ENCODE measurements around the gene ANXA2.
A peak's percentile ranks its signal among the peaks of the same experiment; 100 is the strongest.
"Not testable (repeated sequence)": the region's sequence is repeated elsewhere in the genome, so short reads cannot be mapped to it uniquely, and the experiment has no call there.

The ANXA2 gene

DNA sequence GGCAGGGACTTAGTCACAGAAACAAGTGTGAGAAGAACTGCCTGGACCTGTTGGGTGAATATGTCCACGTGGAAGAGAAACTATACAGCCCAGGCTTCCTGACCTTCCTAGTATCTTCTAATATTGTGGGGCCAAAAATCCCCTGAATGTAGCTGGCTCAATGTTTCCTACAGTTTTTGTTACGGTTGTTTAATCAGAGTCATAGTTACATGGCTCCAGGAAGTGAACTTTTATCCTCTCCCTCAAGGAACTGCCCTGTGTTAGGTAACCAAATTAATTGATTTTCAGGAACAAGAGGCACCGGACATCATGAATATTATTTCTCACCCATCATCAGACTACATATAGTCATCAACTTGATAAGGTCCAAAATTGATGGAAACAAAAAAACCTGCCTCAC, 59.0 kb downstream of the ANXA2 start:
- DNase-seq = no peak

DNA sequence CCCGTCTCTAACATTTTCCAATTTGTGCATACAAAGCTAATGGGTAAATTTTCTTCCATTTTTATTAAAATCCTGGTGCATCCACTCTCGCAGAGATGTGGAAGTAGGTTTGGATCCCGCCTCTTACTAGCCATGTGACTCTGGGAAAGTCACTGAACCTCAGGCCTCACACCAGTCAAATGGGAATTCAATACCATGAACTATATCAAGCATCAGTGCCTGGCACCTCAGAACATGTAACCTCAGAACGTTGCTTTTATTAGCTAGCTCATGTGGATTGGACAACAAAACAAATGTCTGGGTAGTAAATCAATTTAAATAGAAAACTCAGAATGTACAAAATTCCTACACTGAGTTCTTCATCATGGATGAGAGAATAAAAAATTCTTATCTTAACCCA, 60.7 kb downstream of the ANXA2 start:
- no peak for DNase-seq

DNA sequence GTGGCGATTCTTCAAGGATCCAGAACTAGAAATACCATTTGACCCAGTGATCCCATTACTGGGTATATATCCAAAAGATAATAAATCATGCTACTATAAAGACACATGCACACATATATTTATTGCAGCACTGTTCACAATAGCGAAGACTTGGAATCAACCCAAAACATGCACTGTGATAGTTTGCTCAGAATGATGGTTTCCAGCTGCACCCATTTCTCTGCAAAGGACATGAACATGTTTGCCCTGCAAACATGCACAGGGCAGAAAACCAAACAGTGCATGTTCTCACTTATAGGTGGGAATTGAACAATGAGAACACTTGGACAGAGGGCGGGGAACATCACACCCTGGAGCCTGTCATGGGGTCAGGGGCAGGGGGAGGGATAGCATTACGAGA, 62.5 kb downstream of the ANXA2 start:
- not testable (repeated sequence) for DNase-seq

DNA sequence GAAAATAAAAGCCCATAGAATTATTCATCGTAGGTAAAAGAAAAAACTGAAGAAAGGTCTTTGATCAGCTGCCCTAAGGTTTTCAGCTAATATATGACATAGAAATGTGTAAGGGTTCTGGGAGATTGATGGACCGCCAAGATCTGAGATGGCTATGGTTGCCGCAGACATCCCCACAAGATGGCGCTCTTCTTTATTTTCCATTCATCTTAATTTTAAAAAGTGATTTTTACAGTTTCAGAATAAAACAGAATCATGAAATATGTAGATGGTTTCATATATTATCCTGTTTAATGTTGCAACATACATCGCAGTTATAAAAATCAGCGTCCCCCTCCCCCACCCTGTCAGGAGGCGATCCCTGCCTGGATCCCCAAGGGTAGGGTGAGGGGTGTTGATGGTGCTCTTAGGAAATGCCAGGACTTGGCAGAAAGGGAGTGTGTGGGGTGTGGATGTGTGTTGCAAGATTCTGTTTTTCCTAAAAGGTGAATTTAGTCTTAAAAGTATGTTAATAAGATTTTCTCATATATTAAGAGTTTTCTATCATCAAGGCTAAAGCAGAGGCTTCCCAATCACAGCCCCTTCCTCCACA, 68.8 kb downstream of the ANXA2 start:
- no peak for DNase-seq

DNA sequence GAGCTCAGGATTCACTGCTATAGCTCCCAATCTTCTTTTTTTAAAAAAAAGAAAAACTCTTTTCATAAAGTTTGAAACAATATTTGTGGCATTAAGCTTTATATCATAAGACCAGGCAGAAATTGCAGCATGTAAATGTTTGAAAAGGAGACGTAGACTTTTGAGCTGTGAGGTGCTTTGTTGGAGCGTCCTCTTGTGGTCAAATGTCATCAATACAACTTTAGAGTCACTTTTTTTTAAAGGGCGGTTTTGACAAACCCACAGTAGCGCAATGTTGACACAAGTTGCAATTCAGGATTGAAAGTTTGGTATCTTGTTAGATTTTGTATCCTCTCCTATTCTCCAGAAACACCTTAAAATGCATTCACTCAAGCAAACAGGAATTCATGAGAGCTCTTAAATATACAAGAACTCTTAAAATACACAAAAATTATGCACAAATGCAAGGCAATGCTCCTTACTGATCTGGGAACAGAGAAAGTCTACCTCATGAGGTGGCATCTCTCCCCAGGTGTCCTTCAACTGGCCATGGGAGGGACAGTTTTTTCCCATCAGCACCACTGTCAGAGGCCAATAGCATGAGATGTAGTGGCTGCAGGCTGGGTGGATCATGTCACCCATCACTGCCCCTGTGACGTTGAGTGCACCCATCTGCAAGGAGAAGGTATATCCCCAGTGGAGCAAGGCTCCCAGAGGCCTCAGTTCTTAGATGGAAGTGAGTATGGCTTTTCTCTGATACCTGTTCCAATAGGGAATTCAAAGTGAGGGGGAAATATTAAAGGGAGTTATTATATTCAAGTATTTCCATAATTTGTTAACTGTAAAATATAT, 70.7 kb downstream of the ANXA2 start:
- DNase-seq = peak; percentile 41

DNA sequence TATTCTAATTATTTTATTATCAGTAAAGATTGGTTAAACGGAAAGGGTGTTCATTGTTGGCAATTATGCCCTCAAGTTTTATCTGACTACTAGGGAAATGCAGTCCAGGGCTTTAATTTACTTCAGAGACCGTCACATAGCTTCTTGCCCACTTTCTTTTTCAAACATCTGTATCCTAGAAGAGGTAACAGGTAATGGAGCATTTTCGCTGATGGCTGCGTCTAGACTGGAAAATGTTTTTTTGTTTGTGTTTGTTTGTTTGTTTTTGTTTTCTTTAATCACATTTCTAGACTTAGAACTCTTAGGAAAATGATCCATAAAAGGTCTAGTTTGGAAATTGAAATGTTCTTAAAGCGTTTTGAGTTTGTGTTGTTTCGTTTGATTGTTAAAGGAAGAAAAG, 71.4 kb downstream of the ANXA2 start:
- no peak for DNase-seq

DNA sequence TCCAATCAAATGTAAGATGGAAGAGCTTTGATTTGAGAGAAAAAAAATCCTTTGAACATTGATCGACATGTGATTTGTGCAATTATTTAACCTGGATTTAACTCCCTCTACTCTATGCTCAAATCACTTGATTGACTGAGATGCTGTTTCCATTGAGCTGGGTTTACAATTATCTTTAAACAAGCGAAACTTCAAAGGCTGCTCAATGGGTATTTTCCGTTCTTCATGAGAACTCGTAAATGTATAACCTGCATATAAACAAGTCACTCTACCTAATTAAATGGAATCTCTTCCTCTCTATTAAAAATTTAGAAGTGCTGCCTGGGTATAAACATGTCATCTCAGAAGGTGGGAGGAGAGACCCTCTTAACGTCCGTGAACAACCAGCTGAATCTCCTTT, 71.9 kb downstream of the ANXA2 start:
- no peak for DNase-seq

DNA sequence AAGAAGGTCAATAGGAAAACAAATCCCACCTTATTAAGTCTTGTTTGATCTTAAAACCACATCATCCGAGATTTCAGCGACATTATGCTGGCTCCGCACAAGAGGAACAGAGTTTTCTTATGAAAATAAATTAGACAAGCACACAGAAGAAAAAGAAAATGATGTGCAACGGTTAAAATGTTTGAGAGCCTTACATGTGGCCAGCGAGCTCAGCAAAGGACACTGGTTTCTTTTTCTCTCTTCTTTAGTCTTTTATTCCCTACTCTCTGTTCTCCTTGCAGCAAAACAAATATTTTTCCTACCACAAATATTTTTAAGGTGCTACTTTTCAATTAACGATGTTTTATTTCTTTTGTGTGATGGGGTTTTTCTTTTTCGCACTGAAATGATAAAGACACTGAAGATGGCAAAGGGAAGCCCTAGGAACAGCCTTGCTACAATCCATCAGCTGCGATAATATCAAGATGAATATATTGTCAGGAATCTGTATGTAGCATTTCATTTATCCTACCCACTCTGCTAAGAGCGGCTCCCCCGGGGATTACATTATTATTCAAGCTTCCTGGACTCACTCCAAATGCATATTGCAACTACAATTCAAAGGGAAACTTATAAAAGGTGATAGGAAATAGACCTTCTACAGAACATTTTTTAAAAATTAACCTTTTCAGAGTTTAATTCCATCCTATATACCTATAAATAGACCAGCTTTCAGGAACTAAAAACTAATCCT, 72.9 kb downstream of the ANXA2 start:
- DNase-seq = no peak

DNA sequence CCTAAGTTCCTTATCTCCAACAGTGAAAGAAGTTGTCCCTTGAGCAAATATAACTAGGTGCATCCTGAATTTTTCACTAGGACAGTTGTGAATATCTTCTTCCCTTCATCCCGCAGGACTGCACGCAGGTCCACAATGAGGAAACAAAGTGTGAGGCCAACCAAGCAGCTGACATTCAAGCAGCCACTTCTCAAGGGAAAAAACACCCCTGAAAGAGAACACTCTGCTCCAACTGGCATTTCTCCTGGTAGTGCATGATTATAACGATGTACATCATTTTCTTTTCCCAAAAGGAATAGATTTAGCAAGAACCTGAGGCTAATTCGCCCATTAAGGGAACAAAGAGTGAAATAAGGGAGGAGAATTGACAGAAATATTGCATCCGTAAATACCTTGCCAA, 74.5 kb downstream of the ANXA2 start:
- no peak for DNase-seq

DNA sequence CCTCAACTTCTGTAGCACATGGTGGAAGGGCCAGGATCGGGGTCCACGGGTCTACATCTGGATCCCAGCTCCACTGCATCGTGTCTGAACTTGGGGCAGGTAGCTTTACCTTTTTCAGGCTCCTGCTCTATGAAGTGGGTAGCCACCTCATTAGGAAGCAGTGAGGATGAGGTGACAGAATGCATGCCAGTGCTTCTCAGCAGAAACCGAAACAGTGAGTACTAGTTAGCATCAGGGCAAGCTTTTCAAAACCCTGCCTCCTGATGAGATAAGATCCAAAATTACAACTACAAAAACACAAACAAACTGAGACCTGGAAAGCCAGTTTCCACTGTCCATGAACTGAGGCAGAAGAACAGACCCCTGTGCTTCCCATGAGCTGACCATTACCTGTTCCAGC, 77.4 kb downstream of the ANXA2 start:
- DNase-seq = no peak

DNA sequence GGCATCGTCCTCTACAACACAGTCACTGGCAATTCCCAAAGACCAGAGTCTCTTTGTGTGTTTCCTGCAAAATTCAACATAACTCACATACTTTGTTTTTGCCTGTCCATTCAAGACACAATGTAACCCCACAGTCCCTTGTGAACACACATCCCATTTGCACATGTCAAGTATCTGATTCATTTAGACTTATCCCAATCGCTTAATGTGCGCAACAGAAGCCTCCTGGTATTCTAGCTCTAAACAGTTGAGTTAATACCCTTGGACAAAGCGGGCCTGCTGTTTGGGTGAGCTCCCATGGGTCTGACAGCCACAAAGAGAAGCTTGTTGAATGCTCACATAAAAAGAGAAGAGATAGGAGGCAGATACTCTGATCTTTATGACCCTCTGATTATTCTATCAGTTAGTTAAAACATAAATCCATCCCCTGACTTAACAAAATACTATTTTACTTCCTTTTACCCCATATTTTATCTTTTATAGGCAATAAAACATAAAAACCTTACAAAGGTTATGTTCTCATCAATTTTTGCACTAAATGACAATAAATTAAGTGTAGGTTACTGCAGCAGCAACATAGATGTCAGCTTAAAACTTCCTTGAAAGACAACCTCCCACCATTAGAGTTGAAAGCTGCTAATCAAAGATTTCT, 79.4 kb downstream of the ANXA2 start:
- DNase-seq = no peak

DNA sequence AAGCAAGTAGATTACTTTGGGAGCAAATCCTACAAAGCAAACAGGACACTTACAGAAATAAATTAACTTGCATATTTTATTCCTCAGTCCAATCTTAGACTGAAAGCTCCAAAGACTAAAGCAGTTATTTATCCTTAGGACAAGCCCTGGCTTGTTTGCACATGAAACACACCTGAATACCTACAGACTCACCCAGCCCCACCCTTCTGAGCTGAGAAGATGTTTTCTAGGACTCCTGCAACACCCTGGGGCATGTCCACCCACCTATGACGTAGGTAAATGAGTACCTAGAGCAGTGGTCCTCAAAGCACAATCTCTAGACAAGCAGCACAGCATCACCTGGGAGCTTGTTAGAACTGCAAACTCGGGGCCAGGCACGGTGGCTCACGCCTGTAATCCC, 80.8 kb downstream of the ANXA2 start:
- no peak for DNase-seq

DNA sequence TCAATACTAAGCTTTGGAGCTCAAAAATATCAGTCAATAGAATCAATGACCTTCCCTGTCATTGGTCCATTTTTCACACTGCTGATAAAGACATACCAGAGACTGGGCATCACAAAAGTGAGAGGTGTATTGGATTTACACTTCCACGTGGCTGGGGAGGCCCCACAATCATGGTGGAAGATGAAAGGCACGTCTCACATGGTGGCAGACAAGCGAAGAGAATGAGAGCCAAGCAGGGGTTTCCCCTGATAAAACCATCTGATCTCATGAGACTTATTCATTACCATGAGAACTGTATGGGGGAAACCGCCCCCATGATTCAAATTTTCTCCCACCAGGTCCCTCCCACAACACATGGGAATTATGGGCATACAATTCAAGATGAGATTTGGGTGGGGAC, 81.9 kb downstream of the ANXA2 start:
- DNase-seq = no peak

DNA sequence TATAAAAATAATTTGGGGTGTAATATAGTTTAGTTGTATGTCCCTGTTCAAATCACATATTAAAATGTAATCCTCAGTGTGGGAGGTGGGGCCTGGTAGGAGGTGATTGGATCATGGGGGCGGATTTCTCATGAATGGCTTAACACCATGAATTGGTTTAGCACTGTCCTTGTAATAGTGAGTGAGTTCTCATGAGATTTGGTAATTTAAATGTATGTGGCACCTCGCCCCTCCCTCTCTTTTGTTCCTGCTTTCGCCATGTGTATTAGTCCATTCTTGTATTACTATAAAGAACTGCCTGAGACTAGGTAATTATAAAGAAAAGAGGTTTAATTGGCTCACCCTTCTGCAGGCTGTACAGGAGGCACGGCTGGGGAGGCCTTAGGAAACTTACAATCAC, 83.9 kb downstream of the ANXA2 start:
- no peak for DNase-seq

DNA sequence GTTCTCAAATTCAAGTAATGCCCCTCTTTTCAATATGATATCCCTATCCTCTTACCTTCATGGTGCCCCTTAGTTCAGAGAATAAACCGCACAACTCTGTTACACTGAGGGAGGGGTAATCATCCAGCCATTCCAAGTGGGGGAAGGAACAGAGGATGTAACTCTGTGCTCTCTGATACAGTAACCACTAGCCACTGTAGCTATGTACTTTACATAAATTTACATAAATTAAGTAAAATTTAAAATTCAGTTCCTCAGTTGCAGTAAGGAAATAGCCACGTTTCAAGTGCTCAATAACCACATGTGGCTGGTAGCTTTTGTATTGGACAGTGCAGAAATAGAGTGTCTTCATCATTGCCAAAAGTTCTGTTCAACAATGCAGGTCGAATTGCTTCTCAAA, 90.8 kb downstream of the ANXA2 start:
- no peak for DNase-seq

DNA sequence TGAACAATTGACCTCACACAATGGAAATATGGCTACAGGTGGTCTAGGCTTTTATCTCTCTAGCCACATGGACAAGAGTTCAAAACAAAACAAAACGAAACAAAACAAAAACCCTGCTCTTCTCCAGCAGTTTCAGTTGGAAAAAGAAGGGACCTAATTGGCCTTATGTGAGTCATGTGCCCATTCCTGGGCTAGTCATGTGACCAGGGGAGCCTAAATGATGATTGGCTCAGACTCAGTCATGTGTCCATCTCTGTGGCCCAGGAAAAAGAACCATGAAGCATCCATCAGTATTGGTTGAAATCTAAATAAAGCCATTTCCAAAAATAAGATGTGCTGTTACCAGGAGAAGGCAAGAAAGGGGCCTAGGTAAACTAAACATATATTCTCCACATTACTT, 96.8 kb downstream of the ANXA2 start:
- no peak for DNase-seq

DNA sequence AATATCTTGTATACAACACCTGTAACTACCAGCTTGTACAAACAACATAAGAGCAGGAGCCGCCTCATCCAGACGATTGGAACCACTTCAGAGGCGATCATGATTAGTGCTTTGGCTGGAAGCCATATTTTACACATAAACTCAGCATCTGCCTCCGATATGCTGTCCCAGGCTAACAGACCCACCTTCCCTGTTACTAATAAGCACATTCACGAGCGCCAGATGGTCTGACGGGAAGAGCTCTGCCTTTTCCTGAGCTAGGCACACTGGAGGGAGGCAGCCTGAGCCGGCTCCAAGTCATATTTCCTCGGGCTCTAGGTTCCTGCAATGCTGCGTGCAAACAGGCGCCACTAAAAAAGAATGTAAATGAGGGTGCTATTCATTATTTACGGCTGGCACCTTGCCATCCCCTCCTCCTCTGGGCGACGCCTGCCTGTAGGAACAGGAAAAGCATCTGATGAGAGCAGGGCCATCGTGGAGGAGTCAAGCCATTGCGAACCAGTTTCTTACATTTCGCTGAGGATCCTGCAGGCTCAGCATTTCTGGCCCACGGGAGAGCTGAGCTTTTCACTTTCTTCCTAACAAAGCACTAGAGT, 98.2 kb downstream of the ANXA2 start:
- DNase-seq = no peak
